DOHH2 (cell line): Measurements from ENCODE around the gene USP35.

Source experiments
- EZH2phosphoT487 ChIP-seq: fragments of 200-600 bp; sonication (generic); IDR thresholded peaks from 2 replicates; pipeline ENCODE4 v1.6.1; 2017; ENCODE audit warnings: borderline replicate concordance, mild to moderate bottlenecking, antibody characterized with exemption, low read length, moderate library complexity, mixed read lengths
- TF ChIP-seq, protein P1 (sequence below): fragments of 200-600 bp; sonication (generic); IDR thresholded peaks from one replicate; pipeline ENCODE4 v1.5.1; 2014; ENCODE audit warnings: antibody characterized with exemption, mild to moderate bottlenecking, low read depth, low read length; ENCODE audit not compliant: poor library complexity, severe bottlenecking

DNA sequence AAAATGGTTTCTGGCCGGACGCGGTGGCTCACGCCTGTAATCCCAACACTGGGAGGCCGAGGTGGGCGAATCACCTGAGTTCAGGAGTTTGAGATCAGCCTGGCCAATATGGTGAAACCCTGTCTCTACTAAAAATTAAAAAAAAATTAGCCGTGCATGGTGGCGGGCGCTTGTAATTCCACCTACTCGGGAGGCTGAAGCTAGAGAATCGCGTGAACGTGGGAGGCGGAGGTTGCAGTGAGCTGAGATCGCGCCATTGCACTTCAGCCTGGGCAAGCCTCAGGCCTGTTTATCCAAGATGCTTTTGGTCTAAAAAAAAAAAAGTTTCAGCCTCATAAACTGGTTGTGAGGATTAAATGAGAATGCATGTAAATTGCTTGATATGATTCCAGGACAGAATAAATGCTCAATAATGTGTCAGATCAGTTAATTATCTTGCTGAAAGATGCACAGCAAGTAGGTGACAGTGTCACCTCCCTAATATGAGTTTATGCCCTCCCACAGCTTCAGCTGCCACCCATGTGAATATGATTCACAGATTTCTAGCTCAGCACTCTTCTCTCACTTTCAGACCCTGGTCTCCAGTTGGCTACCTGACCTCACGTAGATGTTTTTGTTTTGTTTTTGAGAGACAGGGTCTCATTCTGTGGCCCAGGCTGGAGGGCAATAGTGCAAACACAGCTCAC, 48.2 kb upstream of the USP35 start:
- TF ChIP-seq, protein P1, sequence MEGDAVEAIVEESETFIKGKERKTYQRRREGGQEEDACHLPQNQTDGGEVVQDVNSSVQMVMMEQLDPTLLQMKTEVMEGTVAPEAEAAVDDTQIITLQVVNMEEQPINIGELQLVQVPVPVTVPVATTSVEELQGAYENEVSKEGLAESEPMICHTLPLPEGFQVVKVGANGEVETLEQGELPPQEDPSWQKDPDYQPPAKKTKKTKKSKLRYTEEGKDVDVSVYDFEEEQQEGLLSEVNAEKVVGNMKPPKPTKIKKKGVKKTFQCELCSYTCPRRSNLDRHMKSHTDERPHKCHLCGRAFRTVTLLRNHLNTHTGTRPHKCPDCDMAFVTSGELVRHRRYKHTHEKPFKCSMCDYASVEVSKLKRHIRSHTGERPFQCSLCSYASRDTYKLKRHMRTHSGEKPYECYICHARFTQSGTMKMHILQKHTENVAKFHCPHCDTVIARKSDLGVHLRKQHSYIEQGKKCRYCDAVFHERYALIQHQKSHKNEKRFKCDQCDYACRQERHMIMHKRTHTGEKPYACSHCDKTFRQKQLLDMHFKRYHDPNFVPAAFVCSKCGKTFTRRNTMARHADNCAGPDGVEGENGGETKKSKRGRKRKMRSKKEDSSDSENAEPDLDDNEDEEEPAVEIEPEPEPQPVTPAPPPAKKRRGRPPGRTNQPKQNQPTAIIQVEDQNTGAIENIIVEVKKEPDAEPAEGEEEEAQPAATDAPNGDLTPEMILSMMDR = no peak
- TF ChIP-seq EZH2phosphoT487 = no peak
